Gastrocnemius medialis (tissue), 4 donors: ENCODE data around the gene KCNC4.

Experiments used
- POLR2A ChIP-seq, 2 donors: fragments of 450-650 bp; IDR thresholded peaks; one replicate each; pipeline ENCODE4 v1.6.1; 2017; ENCODE audit warnings: antibody characterized with exemption in 2 of 2, mild to moderate bottlenecking in 2 of 2, moderate library complexity in 2 of 2
- TF ChIP-seq, protein P1 (sequence below), 5 experiments: fragments of 450-650 bp in 3 of 5; fragments of 200-600 bp in 2 of 5; sonication (generic) in 2 of 5; IDR thresholded peaks in 4 of 5; conservative IDR thresholded peaks in 1 of 5; 1 replicate in 4 of 5; 2 replicates in 1 of 5; pipeline ENCODE4 v1.5.1; 2016 to 2019; ENCODE audit warnings: antibody characterized with exemption in 5 of 5, mild to moderate bottlenecking in 3 of 5, moderate library complexity in 3 of 5

- TF ChIP-seq, protein P1, sequence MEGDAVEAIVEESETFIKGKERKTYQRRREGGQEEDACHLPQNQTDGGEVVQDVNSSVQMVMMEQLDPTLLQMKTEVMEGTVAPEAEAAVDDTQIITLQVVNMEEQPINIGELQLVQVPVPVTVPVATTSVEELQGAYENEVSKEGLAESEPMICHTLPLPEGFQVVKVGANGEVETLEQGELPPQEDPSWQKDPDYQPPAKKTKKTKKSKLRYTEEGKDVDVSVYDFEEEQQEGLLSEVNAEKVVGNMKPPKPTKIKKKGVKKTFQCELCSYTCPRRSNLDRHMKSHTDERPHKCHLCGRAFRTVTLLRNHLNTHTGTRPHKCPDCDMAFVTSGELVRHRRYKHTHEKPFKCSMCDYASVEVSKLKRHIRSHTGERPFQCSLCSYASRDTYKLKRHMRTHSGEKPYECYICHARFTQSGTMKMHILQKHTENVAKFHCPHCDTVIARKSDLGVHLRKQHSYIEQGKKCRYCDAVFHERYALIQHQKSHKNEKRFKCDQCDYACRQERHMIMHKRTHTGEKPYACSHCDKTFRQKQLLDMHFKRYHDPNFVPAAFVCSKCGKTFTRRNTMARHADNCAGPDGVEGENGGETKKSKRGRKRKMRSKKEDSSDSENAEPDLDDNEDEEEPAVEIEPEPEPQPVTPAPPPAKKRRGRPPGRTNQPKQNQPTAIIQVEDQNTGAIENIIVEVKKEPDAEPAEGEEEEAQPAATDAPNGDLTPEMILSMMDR (IDR thresholded peaks at IDR 0.05 in 4 of 5, conservative IDR thresholded peaks at IDR 0.05 in 1 of 5) = no peak
- no peak for TF ChIP-seq POLR2A (IDR thresholded peaks at IDR 0.05)
Measured at GRCh38 chr1:110228381-110228780, 18.3 kb downstream of the KCNC4 start.
